Stimulated activated CD8-positive, alpha-beta memory T cell treated with anti-CD3 and anti-CD28 coated beads, Interleukin-2, amount 100 ng/mL, for 48 hours (primary cell): Measurements from ENCODE around the gene P2RY8.
"Not testable (repeated sequence)": the region's sequence is repeated elsewhere in the genome, so short reads cannot be mapped to it uniquely, and the experiment has no call there.

ENCODE experiments used
- DNase-seq, 2 donors: peaks; one replicate each; pipeline ENCODE4 v3.0.0-alpha.2; 2020; ENCODE audit warnings: low read depth in 2 of 2

The P2RY8 gene

DNA sequence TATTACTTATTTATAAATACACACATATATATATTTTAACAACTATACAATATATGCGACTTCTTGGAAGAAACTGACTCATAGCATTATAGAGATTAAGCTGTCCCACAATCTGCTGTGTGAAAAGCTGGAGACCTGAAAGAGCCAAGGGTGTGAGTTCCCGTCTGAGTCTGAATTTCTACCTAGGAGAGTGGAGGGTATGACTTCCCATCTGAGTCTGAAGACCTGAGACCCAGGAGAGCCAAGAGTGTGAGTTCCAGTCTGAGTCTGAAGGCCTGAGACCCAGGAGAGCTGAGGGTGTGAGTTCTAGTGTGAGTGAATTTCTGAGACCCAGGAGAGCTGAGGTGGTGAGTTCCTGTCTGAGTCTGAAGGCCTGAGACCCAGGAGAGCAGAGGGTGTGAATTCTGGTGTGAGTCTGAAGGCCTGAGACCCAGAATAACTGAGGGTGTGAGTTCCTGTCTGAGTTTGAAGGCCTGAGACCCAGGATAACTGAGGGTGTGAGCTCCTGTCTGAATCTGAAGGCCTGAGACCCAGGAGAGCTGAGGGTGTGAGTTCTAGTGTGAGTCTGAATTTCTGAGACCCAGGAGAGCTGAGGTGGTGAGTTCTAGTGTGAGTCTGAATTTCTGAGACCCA lies 8.9 kb upstream of the P2RY8 start:
- DNase-seq = no peak

DNA sequence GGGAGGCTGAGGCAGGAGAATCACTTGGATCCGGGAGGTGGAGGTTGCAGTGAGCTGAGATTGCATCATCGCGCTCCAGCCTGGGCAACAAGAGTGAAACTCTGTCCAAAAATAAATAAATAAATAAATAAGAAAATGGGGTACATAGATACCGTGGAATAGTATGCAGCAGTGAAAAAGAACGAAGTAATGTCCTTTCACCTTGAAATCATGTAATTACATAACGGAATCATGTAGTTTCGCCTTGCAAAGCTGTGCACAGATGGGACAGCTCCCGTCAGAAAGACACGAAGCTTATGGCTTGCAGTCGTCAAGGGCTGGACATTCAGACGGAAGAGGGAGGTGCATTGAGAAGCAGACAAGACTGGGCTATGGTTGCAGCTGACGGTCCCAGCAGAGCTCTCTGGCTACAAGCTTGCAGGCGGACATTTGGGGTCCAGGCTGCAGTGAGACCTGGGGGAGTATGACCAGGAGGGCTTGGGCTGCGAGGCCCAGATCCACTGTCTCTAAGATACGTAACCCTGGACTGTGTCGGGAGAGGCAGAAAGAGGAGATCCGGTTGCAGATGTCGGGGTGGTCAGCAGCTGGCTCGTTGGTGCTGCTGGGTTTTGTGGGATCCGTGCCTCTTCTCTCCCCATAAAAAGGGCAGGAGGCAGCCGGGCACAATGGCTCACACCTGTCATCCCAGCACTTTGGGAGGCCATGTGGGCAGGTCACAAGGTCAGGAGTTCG lies 6.2 kb upstream of the P2RY8 start:
- DNase-seq = no peak

DNA sequence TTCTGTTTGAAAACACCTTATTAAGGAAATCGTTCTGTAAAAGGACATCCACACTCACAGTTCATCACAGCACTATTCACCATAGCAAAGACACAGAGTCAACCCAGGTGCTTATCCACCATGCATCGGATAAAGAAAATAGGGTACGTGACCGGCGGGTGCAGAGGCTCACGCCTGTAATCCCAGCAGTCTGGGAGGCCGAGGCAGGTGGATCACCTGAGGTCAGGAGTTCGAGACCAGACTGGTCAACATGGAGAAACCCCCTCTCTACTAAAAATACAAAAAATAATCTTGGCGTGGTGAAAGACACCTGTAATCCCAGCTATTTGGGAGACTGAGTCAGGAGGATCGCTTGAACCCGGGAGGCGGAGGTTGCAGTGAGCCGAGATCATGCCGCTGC lies 2.2 kb upstream of the P2RY8 start:
- not testable (repeated sequence) for DNase-seq

DNA sequence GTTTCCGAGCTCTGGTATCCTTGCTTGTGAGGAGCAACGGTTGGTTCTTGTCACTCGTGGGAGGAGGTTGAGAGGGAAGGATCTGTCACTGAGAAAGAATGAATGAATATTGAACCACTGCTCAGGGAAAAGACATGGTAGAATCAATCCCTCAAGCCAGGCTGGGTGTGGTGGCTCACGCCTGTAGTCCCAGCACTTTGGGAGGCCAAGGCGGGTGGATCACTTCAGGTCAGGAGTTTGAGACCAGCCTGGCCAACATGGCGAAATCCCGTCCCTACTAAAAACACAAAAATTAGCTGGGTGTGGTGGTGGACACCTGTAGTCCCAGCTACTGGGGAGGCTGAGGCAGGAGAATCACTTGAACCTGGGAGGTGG lies 718 bp upstream of the P2RY8 start:
- DNase-seq = not testable (repeated sequence)

DNA sequence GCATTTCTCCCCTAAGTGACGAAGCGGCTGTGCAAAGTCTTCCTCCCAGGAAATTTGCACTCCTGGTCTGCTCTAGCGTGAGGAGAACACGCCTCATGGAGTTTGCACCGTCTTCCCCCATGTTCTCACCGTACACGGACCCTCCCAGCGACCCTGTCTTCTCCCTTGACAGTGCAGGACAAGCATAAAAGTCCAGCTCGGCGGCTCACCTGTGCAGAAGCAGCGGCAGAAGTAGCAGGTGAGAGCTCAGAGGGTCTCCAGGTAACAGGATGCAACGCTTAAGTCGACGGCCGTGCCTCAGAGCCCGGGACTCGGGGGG lies 314 bp downstream of the P2RY8 start:
- DNase-seq = no peak

DNA sequence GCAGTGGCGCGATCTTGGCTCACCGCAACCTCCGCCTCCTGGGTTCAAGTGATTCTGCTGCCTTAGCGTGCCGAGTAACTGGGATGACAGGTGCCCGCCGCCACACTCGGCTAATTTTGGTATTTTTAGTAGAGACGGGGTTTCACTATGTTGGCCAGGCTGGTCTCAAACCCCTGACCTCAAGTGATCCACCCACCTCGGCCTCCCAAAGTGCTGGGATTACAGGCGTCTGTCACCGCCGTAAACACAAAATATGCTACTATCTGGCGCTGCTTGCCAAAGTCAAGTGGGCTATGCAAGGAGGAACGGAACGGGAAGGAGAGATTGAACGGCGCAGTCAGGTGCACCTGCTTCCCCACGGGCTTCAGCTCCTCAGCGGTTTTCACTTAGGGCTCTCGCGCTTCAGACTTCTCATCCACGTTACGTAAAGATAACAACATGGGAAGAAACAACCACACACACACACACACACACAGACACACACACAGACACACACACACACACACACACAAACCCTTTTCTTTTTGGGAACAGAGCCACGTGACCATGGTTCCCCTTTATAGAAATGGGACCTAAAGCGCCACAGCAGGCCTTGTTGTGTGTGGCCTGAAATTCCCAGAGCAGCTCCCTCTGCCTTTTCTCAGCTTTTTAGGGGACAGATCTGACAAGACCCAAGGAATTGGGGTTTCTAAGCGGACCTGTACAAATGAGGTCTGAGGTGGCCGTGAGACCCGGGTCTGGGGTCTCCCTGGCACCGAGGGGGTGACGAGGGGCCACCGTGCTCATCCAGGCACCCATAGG lies 1.5 kb downstream of the P2RY8 start:
- peak; percentile 24 to 41 for DNase-seq

DNA sequence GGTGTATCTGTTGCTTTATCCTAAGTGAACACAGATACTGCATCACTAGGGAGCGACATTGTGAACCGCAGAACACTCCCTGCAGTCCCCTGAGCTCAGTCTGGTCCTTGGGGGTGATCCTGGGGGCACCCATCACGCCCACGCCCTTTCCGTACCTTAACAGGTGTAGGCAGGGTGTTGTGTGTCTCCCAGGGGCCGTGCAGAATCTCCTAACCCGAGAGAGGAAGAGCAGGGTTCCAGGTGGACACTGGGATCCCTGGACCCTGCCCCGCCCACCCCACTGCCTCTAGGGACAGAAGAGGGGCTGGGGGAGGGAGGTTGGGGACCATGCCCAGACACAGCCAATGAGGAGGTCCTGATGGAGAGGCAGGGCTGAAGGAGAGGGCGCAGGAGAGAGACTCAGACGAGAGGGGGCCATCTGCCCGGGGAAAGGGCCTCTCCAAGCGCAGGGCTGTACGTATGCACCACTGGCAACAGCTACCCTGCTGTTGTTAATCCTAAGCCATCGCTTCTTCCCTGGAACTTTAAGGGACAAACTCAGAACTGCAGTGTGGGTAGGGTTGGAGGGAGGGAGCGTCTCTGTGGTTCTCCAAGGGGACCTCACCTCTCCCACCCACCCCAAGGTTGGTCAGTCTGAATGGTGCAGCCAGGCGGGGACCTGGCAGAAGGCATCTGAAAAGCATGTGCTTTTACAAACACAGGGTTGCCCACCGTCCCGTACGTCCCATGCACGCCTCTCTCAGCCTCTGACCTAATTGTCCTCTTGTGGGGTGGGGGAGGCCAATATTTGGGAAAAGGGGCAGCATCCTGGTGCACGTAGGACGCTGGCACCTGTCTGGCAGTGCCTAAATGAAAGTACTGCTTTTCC lies 2.5 kb downstream of the P2RY8 start:
- DNase-seq = peak; percentile 23 to 32

DNA sequence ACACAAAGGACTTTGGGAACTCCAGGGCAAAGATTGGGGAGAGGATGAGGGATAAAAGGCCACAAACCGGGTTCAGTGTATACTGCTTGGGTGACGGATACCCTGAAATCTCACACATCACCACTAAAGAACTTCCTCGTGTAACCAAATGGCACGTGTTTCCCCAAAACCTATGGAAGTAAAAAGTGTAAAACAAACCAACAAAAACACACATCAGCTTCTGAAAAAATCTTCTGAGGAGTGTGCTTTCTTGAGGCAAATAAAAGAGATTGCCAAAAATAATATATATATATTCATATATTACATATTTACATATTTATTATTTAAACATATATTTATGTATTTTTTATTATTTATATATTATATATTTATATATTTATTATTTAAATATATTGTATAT lies 3.9 kb downstream of the P2RY8 start:
- DNase-seq = no peak

DNA sequence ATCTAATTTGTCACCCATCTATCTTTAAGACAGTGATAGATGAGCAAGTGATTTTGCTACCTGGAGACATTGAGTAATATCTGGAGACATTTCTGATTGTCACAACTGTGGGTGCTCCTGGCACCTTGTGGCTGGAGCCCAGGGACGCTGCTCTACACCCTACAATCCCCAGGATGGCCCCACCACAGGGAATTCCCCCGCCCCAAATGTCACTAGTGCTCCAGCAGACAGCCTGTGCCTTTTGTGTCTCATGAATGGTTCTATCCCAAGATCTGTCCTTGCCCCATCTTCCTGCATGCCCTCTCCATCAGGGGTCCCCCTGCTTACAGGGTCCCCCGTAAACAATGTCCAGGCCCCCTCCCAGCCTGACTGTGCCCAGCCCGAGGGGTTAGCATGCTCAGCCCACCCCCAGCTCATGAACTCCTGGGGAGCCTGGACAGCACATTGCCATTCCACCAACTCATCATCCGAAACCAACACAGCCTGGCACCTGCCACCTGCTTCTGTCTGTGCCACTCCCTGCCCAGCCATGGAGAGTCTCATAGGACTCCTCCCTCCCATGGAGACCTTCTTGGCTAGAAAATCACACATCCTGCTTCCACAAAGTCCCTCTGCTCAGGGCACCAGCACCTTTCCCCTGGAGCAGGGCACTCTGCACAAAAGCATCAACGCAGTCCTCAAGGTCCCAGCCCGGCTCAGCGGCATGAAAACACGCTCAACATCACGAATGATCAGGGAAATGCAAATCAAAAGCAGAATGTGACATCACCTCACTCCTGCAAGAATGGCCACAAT lies 5.7 kb downstream of the P2RY8 start:
- peak in 1 of 2 donors; percentile 41 for DNase-seq

DNA sequence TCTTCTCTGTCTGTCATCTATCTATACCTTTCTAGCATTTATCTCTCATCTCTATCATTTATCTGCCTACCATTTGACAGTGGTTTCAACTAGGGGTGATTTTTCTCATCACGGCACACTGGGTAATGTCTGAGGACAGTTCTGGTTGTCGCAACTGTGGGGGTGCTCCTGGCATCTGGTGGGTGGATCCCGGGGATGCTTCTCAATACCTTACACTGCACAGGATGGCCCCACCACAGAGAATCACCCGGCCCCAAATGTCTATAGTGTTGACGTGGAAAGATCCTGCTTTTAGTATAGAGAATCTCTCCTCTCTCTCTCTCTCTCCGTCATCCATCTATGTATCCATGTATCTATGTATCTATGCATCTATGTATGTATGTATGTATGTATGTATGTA lies 7.2 kb downstream of the P2RY8 start:
- DNase-seq = peak in 1 of 2 donors; percentile 44

DNA sequence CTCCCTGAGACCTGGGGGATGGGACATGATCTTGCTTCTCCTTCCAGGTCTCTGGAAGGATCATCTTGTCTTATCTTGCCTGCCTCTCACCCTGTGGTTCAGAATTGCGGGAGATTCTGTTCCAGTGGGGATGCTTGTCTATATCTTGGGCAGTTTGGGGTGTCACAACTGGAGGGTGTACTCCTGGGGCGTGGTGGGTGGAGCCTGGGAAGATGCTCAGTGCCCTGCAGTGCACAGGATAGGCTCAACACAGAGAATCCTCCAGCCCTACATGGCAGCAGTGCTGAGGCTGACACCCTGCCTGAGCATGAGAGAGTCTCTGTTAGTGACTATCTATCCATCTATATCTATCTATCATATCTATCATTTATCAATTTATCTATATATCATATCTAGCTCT lies 7.7 kb downstream of the P2RY8 start:
- peak in 1 of 2 donors; percentile 9 for DNase-seq

DNA sequence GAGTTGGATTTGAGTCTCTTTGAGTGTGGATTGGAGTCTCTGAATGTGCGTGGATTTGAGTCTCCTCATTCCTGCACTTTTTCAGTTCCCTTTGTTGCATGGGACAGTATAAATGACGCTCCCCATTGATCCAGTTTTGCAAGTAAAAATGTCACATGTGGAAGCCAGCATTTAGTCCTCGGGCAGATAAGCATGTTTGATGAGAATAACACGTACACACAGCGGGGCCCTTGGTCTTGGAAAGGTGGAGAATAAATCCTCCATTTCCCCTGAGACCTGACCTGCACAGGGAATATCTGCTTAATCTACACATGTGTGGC lies 8.1 kb downstream of the P2RY8 start:
- no peak for DNase-seq

DNA sequence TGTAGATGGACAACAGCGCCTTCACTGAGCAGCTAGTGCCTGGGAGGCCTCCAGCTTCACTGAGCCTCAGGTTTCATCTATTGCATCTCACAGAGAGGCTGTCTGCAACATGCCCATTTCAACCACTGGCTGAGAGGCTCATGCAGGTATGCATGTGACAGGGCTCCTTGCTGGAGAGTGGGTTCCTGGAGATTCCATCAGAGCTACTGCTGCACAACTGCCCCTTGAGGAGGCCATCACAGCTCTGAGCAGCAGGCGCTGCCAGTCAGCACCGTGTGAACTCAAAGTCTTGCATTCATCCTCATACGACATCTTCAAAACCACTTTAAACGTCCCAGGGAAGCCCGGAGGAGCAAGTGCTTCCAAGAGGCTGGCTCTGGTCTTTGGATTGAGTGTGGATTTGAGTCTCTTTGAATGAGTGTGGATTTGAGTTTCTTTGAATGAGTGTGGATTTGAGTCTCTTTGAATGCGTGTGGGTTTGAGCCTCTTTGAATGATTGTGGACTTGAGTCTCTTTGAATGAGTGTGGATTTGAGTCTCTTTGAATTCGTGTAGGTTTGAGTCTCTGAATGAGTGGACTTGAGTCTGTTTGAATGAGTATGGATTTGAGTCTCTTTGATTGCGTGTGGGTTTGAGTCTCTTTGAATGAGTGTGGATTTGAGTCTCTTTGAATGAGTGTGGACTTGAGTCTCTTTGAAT lies 8.7 kb downstream of the P2RY8 start:
- DNase-seq = no peak

DNA sequence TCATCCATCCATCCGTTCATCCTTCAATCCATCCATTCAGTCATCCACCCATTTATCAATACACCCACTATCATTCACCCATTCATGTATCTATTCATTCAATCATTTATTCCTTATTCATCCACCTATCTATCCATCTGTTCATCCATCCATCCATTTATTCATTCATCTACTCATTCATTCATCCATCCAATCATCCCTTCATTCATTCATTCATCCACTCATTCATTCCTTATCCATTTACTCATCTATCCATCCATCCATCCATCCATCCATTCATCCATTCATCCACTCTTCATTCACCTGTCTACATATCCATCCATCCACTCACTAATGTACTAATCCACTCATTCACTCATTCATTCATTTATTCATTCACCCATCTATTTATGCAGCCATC lies 9.5 kb downstream of the P2RY8 start:
- no peak for DNase-seq

DNA sequence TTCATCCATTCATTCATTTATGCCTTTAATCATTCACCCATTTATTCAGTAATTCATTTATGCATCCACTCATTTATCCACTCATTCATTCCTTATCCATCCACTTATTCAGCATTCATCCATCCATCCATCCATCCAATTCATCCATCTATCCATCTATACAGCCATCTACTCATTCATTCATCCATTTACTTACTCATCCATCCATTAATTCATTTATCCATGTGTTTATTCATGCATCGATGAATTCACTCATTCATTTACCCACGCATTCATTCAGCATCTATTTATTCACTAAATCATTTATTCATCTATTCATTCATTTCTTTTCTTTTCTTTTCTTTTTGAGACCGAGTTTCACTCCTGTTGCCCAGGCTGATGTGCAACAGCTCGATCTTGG lies 10.4 kb downstream of the P2RY8 start:
- no peak for DNase-seq

DNA sequence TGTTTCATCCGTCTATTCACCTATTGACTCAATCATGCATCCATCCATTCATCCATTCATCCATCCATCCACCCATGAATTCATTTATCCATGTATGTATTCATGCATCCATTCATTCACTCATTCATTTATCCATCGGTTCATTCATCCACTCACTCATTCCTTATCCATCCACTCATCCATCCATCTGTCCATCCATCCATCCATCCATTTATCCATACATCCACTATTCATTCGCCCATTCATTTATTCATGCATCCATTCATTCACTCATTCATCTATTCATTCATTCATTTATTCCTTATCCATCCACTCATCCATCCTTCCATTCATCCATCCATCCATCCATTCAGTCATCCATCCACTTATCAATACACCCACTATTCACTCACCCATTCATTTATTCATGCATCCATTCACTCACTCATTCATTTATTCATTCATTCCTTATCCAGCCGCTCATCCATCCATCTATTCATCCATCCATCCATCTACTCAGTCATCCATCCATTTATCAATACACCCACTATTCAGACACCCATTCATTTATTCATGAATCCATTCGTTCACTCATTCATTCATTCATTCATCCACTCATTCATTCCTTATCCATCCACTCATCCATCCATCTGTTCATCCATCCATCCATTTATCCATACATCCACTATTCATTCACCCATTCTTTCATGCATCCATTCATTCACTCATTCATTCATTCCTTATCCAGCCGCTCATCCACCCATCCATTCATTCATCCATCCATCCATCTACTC lies 11.2 kb downstream of the P2RY8 start:
- no peak for DNase-seq

DNA sequence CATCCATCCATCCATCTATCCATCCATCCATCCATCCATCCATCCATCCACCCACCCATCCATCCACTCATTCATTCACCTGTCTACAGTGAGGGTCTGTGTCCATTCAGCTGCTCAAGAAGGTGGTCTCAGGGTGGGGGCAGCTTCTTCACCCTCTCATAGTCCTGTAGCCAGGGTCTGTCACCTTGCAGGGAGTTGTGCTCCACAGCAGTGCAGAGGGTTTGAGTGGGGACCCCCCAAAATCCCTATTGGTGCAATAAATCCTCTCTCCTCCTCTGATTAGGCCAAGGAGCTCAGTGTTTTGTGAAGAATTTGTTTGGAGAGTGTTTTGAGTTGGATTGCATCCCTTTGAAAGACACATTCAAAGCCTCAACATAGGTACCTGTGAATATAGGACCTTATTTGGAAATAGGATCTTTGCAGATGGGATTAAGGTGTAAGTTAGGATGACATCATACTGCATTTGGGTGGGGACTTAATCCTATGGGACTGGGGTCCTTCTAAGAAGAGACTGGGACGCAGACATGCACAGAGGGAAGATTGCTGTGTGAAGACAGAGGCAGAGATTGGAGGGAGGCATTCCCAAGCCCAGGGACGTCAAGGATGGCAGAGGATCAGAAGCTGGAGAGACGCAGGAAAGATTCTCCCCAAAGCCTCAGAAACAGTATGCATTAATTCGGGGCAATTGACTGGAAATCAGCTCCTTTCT lies 12.0 kb downstream of the P2RY8 start:
- DNase-seq = no peak

DNA sequence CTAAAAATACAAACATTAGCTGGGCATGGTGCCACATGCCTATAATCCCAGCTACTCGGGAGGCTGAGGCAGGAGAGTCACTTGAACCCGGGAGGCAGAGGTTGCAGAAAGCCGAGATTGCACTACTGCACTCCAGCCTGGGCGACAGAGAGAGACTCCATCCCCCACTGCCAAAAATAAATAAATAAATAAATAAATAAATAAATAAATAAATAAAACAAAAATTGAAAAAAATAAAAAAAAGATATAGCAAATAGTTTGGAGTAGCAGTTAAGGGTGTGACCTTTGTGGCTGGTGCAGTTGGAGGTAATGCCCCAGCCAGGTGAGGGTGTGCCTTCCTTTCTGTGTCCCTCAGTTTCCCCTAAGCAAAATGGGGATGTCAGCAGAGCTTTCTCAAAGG lies 14.1 kb downstream of the P2RY8 start:
- not testable (repeated sequence) for DNase-seq

DNA sequence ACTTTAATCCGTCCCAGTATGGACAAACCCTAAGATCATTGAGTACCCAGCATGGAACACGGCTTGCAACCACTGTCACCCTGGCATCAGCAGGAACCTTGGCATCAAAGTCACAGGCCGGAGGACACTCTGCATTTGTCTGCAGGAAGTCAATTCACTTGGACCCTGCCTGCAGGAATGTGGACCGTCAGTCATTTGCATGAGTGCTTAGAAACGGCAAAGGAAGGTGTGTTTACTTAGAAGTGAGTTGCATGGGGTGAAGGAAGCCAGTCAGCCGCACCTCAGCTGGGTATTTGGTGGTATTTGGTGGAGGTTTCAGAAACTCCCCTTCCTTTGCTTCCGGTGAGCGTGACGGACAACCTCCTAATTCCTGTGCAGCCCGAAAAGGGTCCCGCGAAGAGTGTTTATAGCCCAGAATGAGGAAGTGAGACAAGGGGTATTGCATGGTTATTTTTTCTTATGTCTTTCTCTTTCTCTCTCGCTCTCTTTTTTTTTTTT lies 15.5 kb downstream of the P2RY8 start:
- DNase-seq = peak; percentile 27 to 39
